ENCODE results near the gene TMED4. TPM values are rescaled to one million over a fixed set of nuclear protein-coding genes. Genes with fewer than 3 reads are reported as not detected.

Gene TMED4
- total and polyA plus RNA-seq, 2 of the 13 experiments (the other 11 are each of a cell fraction or from before 2014, with no cell fraction given), result 81.4 to 109 TPM

DNA sequence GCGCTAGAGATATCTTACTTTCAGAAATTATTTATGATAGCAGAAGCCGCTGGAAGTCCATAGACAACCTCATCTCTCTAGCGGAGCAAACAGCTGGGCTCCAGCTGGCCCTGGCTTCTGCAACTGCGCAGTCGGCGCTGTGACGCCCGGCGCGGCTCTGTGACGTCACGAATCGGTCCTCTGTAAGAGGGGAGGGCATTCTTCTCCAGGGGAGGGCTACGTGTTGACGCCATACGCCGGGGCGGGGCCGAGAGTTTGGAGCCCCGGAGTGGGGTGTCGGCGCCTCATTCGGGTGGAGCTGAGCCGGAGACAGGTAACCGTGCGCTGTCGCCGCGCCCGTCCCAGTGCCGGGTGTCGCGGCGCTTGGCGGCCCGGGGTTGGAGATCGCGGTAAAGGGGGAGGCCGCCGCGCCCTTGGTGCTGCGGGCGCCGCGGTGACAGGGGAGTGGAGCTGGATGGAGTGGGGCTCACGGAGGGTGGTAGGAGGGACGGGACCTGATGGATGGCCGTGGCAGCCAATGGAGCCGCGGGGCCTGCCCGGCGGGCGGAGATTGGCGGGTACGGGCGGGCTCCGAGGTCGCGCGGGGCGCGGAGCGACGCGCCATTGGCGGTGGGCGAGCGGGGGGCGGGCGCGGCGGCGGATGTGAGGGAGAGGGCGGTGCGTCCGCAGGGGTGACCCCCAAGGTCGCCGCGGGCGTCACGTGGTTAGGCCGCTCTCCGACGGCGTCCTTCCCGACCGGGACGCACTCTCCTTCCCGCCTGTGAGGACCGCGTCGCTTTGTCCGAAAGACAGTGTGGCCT, 24.5 kb upstream of the TMED4 start, which contains the start of gene OGDH (continued):
- TF ChIP-seq ZHX2 (IDR thresholded peaks at IDR 0.05; ENCODE audit: low read depth), result peak; percentile 98
- TF ChIP-seq ZHX2 (CRISPR knock-in tag; IDR thresholded peaks at IDR 0.05; ENCODE audit: borderline replicate concordance), result no peak
- TF ChIP-seq PPARG (CRISPR knock-in tag; conservative IDR thresholded peaks at IDR 0.05), result peak; percentile 35; the same call in 1 of the 2 replicates
- peak; percentile 96 for TF ChIP-seq HDAC1 (CRISPR knock-in tag; IDR thresholded peaks at IDR 0.05)
- 0 out of 2 replicates have a peak, but pooled peaks have one; percentile 40 for TF ChIP-seq SRF (IDR thresholded peaks at IDR 0.05; ENCODE audit: low read depth, low read length)
- peak; percentile 43 for TF ChIP-seq FOSL2 (CRISPR knock-in tag; IDR thresholded peaks at IDR 0.05)
- TF ChIP-seq CAMTA2 (CRISPR knock-in tag; IDR thresholded peaks at IDR 0.05; ENCODE audit: borderline replicate concordance), result no peak
- TF ChIP-seq, protein P1, sequence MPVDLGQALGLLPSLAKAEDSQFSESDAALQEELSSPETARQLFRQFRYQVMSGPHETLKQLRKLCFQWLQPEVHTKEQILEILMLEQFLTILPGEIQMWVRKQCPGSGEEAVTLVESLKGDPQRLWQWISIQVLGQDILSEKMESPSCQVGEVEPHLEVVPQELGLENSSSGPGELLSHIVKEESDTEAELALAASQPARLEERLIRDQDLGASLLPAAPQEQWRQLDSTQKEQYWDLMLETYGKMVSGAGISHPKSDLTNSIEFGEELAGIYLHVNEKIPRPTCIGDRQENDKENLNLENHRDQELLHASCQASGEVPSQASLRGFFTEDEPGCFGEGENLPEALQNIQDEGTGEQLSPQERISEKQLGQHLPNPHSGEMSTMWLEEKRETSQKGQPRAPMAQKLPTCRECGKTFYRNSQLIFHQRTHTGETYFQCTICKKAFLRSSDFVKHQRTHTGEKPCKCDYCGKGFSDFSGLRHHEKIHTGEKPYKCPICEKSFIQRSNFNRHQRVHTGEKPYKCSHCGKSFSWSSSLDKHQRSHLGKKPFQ (CRISPR knock-in tag; IDR thresholded peaks at IDR 0.05; ENCODE audit: insufficient replicate concordance), result peak; percentile 88
- TF ChIP-seq RNF2 (conservative IDR thresholded peaks at IDR 0.05; ENCODE audit: low read depth), result 0 out of 2 replicates have a peak, but pooled peaks have one; percentile 59
- no peak for TF ChIP-seq AGO1 (IDR thresholded peaks at IDR 0.05; ENCODE audit: low read depth, low read length, poor library complexity, severe bottlenecking)
- peak; percentile 72 for TF ChIP-seq SRSF1 (optimal IDR thresholded peaks at IDR 0.05; ENCODE audit: low read depth, low read length)
- TF ChIP-seq, protein P2, sequence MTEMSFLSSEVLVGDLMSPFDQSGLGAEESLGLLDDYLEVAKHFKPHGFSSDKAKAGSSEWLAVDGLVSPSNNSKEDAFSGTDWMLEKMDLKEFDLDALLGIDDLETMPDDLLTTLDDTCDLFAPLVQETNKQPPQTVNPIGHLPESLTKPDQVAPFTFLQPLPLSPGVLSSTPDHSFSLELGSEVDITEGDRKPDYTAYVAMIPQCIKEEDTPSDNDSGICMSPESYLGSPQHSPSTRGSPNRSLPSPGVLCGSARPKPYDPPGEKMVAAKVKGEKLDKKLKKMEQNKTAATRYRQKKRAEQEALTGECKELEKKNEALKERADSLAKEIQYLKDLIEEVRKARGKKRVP (CRISPR knock-in tag; IDR thresholded peaks at IDR 0.05), result peak in 1 of 2 experiments; percentile 59; a peak in 1 of 4 replicates
- TF ChIP-seq, protein P3, sequence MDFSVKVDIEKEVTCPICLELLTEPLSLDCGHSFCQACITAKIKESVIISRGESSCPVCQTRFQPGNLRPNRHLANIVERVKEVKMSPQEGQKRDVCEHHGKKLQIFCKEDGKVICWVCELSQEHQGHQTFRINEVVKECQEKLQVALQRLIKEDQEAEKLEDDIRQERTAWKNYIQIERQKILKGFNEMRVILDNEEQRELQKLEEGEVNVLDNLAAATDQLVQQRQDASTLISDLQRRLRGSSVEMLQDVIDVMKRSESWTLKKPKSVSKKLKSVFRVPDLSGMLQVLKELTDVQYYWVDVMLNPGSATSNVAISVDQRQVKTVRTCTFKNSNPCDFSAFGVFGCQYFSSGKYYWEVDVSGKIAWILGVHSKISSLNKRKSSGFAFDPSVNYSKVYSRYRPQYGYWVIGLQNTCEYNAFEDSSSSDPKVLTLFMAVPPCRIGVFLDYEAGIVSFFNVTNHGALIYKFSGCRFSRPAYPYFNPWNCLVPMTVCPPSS (IDR thresholded peaks at IDR 0.05), result no peak
- no peak for TF ChIP-seq CCAR2 (optimal IDR thresholded peaks at IDR 0.05; ENCODE audit: low read depth, low read length)
- TF ChIP-seq CHD2 (IDR thresholded peaks at IDR 0.05; ENCODE audit: low read depth, low read length), result peak; percentile 60; the same call in 1 of the 2 replicates
- TF ChIP-seq ZBTB26 (CRISPR knock-in tag; IDR thresholded peaks at IDR 0.05; ENCODE audit: borderline replicate concordance), result no peak; the same call in 1 of the 2 replicates
- no peak for TF ChIP-seq ZKSCAN8 (CRISPR knock-in tag; IDR thresholded peaks at IDR 0.05; ENCODE audit: borderline replicate concordance)
